Caco-2 (cell line): ENCODE data around the gene ESR2. TPM values are rescaled to one million over a fixed set of nuclear protein-coding genes. Genes with fewer than 3 reads are reported as not detected.

Experiments used
- BruUV-seq: library from RNA; stranded (reverse); fragments of 400-500 nt; replicated peaks from 2 replicates; lab custom pipeline; 2021; lab: Mats Ljungman, UMichigan
- CTCF ChIA-PET: fragments of 300-600 bp; sonication (Branson Sonifier 250); formaldehyde crosslinking; loops from one replicate; lab custom pipeline; 2022; ENCODE audit warnings: antibody characterized with exemption; lab: Charles Lee
- POLR2A ChIA-PET: fragments of 300-600 bp; sonication (Branson Sonifier 250); formaldehyde crosslinking; loops from one replicate; lab custom pipeline; 2022; ENCODE audit warnings: antibody characterized with exemption; lab: Charles Lee
- DNase-seq, 2 experiments: peaks; one replicate each; pipeline versions ENCODE4 v3.0.0 to v3.0.0-alpha.2; 2020 to 2022
- H3K27me3 ChIP-seq: replicated peaks from 2 replicates; pipeline ENCODE4 v1.6.0; 2011; ENCODE audit warnings: low read length; ENCODE audit not compliant: control insufficient read depth, insufficient read depth
- H3K36me3 ChIP-seq: 2 replicates; pipeline ENCODE4 v1.5.1; 2011; ENCODE audit warnings: low read length; ENCODE audit not compliant: control insufficient read depth, insufficient read depth
- H3K4me1 ChIP-seq: fragments of 250-450 bp; sonication (Bioruptor Pico); 2 replicates; pipeline ENCODE4 v1.5.1; 2020; ENCODE audit warnings: mild to moderate bottlenecking
- H3K4me3 ChIP-seq: 2 replicates; pipeline ENCODE4 v1.5.1; 2011; ENCODE audit warnings: low read depth, mild to moderate bottlenecking, control low read depth, low read length
- H3K9me3 ChIP-seq: fragments of 250-450 bp; sonication (Bioruptor Pico); 2 replicates; pipeline ENCODE4 v1.5.1; 2020; ENCODE audit warnings: mild to moderate bottlenecking, moderate library complexity
- H3K27ac Mint-ChIP-seq: one replicate; pipeline ENCODE4 v1.8.0; 2022; ENCODE audit warnings: mixed read lengths; ENCODE audit not compliant: unreplicated experiment
- H3K27me3 Mint-ChIP-seq: one replicate; pipeline ENCODE4 v1.8.0; 2022; ENCODE audit warnings: mixed read lengths; ENCODE audit not compliant: insufficient read depth, unreplicated experiment
- H3K36me3 Mint-ChIP-seq: one replicate; pipeline ENCODE4 v1.8.0; 2022; ENCODE audit warnings: mild to moderate bottlenecking, mixed read lengths; ENCODE audit not compliant: insufficient read depth, unreplicated experiment
- H3K4me1 Mint-ChIP-seq: one replicate; pipeline ENCODE4 v1.8.0; 2022; ENCODE audit warnings: low read depth, mixed read lengths; ENCODE audit not compliant: unreplicated experiment
- H3K4me3 Mint-ChIP-seq: one replicate; pipeline ENCODE4 v1.8.0; 2022; ENCODE audit warnings: mild to moderate bottlenecking, moderate library complexity, mixed read lengths; ENCODE audit not compliant: unreplicated experiment
- H3K9me3 Mint-ChIP-seq: one replicate; pipeline ENCODE4 v1.8.0; 2022; ENCODE audit warnings: mixed read lengths; ENCODE audit not compliant: unreplicated experiment
- intact Hi-C: fragments of 100-400 bp; cut with micrococcal nuclease; formaldehyde crosslinking; loops from one replicate; pipeline ENCODE4 v1.10.0; 2022; ENCODE audit not compliant: unreplicated experiment
- total RNA-seq: library from RNA; stranded (reverse); gene quantifications from 2 replicates; pipeline ENCODE4 v1.2.3, GENCODE V29; 2022
- TF ChIP-seq, protein P1 (sequence below), 2 experiments: fragments of 200-600 bp in 1 of 2; IDR thresholded peaks; 1 replicate in 1 of 2; 2 replicates in 1 of 2; pipeline versions ENCODE4 v1.5.1 to v1.8.0; 2011 to 2022; ENCODE audit warnings: antibody characterized with exemption in 1 of 2, control low read depth in 1 of 2, inconsistent platforms in 1 of 2, low read depth in 1 of 2, low read length in 1 of 2, mild to moderate bottlenecking in 1 of 2, moderate library complexity in 1 of 2; ENCODE audit not compliant: insufficient read depth in 1 of 2, severe bottlenecking in 1 of 2, unreplicated experiment in 1 of 2

Gene ESR2
- total RNA-seq, 1 experiment from 2014 or later, result 0.23 TPM

DNA sequence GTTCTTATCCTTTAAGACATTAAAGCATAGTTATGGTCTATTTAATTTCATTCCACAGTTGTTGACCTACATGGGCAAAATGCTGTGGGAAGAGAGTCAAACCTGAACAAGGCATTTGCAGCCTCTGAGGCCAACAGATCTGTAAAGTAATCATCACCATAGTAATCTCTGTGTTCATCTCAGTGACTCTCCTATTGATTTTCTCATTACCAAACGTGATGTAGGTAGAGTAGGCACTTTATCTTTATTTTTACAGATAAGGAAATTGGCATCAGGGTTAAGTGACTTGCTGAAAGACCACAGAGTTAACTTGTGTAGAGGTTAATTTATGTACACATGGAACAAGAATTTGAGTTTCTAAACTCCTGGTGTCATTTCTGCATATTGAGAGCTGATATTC, 203.0 kb downstream of the ESR2 start:
- ChIA-PET CTCF (no interaction called here), POLR2A (no interaction called here)
- no peak overlapping the region for H3K4me3 Mint-ChIP-seq
- H3K4me1 Mint-ChIP-seq, result no peaks in the 10 kb centered on the region
- intact Hi-C loops, result no loop called here
- no peaks in the 10 kb centered on the region for H3K36me3 ChIP-seq
- H3K27me3 ChIP-seq, result no peaks in the 10 kb centered on the region
- H3K27me3 Mint-ChIP-seq, result no peaks in the 10 kb centered on the region
- no TSS peak for BruUV-seq
- H3K9me3 ChIP-seq, result no peaks in the 10 kb centered on the region
- no peak overlapping the region for H3K4me3 ChIP-seq
- H3K36me3 Mint-ChIP-seq, result no peaks in the 10 kb centered on the region
- H3K9me3 Mint-ChIP-seq, result no peaks in the 10 kb centered on the region
- TF ChIP-seq, protein P1, sequence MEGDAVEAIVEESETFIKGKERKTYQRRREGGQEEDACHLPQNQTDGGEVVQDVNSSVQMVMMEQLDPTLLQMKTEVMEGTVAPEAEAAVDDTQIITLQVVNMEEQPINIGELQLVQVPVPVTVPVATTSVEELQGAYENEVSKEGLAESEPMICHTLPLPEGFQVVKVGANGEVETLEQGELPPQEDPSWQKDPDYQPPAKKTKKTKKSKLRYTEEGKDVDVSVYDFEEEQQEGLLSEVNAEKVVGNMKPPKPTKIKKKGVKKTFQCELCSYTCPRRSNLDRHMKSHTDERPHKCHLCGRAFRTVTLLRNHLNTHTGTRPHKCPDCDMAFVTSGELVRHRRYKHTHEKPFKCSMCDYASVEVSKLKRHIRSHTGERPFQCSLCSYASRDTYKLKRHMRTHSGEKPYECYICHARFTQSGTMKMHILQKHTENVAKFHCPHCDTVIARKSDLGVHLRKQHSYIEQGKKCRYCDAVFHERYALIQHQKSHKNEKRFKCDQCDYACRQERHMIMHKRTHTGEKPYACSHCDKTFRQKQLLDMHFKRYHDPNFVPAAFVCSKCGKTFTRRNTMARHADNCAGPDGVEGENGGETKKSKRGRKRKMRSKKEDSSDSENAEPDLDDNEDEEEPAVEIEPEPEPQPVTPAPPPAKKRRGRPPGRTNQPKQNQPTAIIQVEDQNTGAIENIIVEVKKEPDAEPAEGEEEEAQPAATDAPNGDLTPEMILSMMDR (IDR thresholded peaks at IDR 0.05; ENCODE audit: insufficient read depth in 1 of 2, low read depth in 1 of 2, low read length in 1 of 2, severe bottlenecking in 1 of 2, unreplicated experiment in 1 of 2), result no peak
- DNase-seq, result no peak
- no peak overlapping the region for H3K27ac Mint-ChIP-seq
- H3K4me1 ChIP-seq, result no peaks in the 10 kb centered on the region

DNA sequence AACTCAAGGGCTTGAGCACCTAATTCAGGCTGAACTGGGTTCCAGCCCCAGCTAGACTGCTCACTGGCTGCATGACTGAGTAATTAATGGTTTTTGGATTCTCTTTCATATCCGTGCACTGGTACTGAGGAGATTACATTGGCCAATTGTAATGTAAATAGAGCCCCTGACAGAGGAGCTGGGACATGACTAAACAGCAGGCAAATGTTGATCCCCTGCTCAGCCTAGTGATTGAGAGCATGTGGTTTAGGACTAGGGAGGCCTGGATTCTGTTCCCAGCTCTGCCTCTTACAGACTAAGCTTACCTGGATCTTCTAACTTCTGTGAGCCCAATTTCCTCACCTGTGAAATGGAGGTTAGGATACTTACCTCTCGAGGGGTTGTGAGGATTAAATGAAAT, 204.3 kb downstream of the ESR2 start:
- H3K9me3 ChIP-seq, result no peaks in the 10 kb centered on the region
- intact Hi-C loops, result no loop called here
- ChIA-PET POLR2A (no interaction called here), CTCF (no interaction called here)
- H3K4me1 ChIP-seq, result no peaks in the 10 kb centered on the region
- no peak overlapping the region for H3K27ac Mint-ChIP-seq
- H3K36me3 Mint-ChIP-seq, result no peaks in the 10 kb centered on the region
- H3K9me3 Mint-ChIP-seq, result no peaks in the 10 kb centered on the region
- no peak overlapping the region for H3K4me3 ChIP-seq
- H3K27me3 ChIP-seq, result no peaks in the 10 kb centered on the region
- TF ChIP-seq, protein P1 (IDR thresholded peaks at IDR 0.05; ENCODE audit: insufficient read depth in 1 of 2, low read depth in 1 of 2, low read length in 1 of 2, severe bottlenecking in 1 of 2, unreplicated experiment in 1 of 2), result no peak
- H3K36me3 ChIP-seq, result no peaks in the 10 kb centered on the region
- no peaks in the 10 kb centered on the region for H3K27me3 Mint-ChIP-seq
- no peak for DNase-seq
- no peaks in the 10 kb centered on the region for H3K4me1 Mint-ChIP-seq
- H3K4me3 Mint-ChIP-seq, result no peak overlapping the region
- BruUV-seq, result no TSS peak

DNA sequence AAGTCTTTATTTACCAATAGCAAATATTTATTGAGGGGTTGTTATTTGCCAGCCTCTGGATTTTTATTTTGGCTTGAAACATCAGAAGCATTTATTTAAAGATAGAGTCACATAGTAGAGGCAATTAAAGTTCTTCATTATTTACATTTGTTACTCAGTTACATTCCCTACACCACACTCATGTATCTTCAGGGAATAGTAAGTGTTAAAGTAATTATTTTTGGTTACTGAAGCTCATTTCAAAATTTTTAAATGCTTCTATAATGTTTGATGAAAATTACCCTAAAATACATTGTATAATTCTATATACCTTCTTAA, 205.6 kb downstream of the ESR2 start:
- Mint-ChIP-seq H3K27me3 (no peaks in the 10 kb centered on the region), H3K4me3 (no peak overlapping the region), H3K27ac (no peak overlapping the region), H3K4me1 (no peaks in the 10 kb centered on the region), H3K36me3 (peaks cover 5% of the 10 kb centered on the region), H3K9me3 (no peaks in the 10 kb centered on the region)
- no peaks in the 10 kb centered on the region for H3K36me3 ChIP-seq
- no peak overlapping the region for H3K4me3 ChIP-seq
- H3K9me3 ChIP-seq, result no peaks in the 10 kb centered on the region
- no TSS peak for BruUV-seq
- TF ChIP-seq, protein P1 (IDR thresholded peaks at IDR 0.05; ENCODE audit: insufficient read depth in 1 of 2, low read depth in 1 of 2, low read length in 1 of 2, severe bottlenecking in 1 of 2, unreplicated experiment in 1 of 2), result no peak
- no peaks in the 10 kb centered on the region for H3K27me3 ChIP-seq
- POLR2A ChIA-PET, result no interaction called here
- CTCF ChIA-PET, result no interaction called here
- intact Hi-C loops, result no loop called here
- no peaks in the 10 kb centered on the region for H3K4me1 ChIP-seq
- no peak for DNase-seq
